ENCODE measurements around the gene ABCC1. TPM values are rescaled to one million over a fixed set of nuclear protein-coding genes. Genes with fewer than 3 reads are reported as not detected.
"Not testable (repeated sequence)": the region's sequence is repeated elsewhere in the genome, so short reads cannot be mapped to it uniquely, and the experiment has no call there.

ABCC1 gene
- total and polyA plus RNA-seq, 3 donors from 2014 or later, result 54.7 to 90.6 (median 88.0) TPM

- H3K36me3 ChIP-seq (ENCODE audit: low read depth, missing control alignments), result no peaks in the 10 kb centered on the region
- 51 to 59% methylated on average over 9 of the region's 9 CpGs for WGBS, 2 donors
- no peak overlapping the region for H3K4me3 ChIP-seq
- intact Hi-C loops (cut with DNase I; ENCODE audit: low total_unique reads), result no loop called here
- H3K27ac ChIP-seq, result no peak overlapping the region
- no peaks in the 10 kb centered on the region for H3K9me3 ChIP-seq
- no peak for DNase-seq
- TF ChIP-seq POLR2A (IDR thresholded peaks at IDR 0.05), result no peak
- H3K27me3 ChIP-seq, result no peaks in the 10 kb centered on the region
- H3K4me1 ChIP-seq, result peaks cover 22% of the 10 kb centered on the region
These were observed 199.3 kb downstream of the ABCC1 start for GRCh38 chr16:16148755-16149154.

- Histone ChIP-seq H3K9me3 (no peaks in the 10 kb centered on the region), H3K27me3 (no peaks in the 10 kb centered on the region), H3K36me3 (ENCODE audit: low read depth, missing control alignments) (no peaks in the 10 kb centered on the region), H3K27ac (peak overlapping the region; percentile 42 to 49), H3K4me1 (peaks cover 22% of the 10 kb centered on the region), H3K4me3 (no peak overlapping the region)
- DNase-seq, result no peak
- TF ChIP-seq CTCF (IDR thresholded peaks at IDR 0.05) (no peak), POLR2A (IDR thresholded peaks at IDR 0.05) (no peak)
- WGBS, 2 donors, result 50 to 60% methylated on average over 9 to 10 of the region's 10 CpGs
- intact Hi-C loops (cut with DNase I; ENCODE audit: low total_unique reads), result no loop called here
These were observed 200.3 kb downstream of the ABCC1 start for GRCh38 chr16:16149710-16150116.

- Histone ChIP-seq H3K4me1 (peaks cover 22% of the 10 kb centered on the region), H3K27me3 (no peaks in the 10 kb centered on the region), H3K36me3 (ENCODE audit: low read depth, missing control alignments) (no peaks in the 10 kb centered on the region), H3K9me3 (no peaks in the 10 kb centered on the region), H3K27ac (peak overlapping the region; percentile 42 to 49), H3K4me3 (no peak overlapping the region)
- peak; percentile 95 for DNase-seq
- TF ChIP-seq CTCF (IDR thresholded peaks at IDR 0.05), result no peak
- TF ChIP-seq POLR2A (IDR thresholded peaks at IDR 0.05), result no peak
- intact Hi-C loops (cut with DNase I; ENCODE audit: low total_unique reads), result no loop called here
- WGBS, 2 donors, result 35% methylated on average over 27 of the region's 28 CpGs; no CpG with 5 or more reads in 1 of the 2 donors
These were observed 200.9 kb downstream of the ABCC1 start for GRCh38 chr16:16150117-16150877.

- H3K36me3 ChIP-seq (ENCODE audit: low read depth, missing control alignments), result no peaks in the 10 kb centered on the region
- intact Hi-C loops (cut with DNase I; ENCODE audit: low total_unique reads), result no loop called here
- H3K9me3 ChIP-seq, result no peaks in the 10 kb centered on the region
- TF ChIP-seq POLR2A (IDR thresholded peaks at IDR 0.05), result no peak
- TF ChIP-seq CTCF (IDR thresholded peaks at IDR 0.05), result no peak
- peaks cover 22% of the 10 kb centered on the region for H3K4me1 ChIP-seq
- DNase-seq, result no peak
- WGBS, 2 donors, result 86 to 92% methylated on average over 4 of the region's 4 CpGs
- H3K27me3 ChIP-seq, result no peaks in the 10 kb centered on the region
- no peak overlapping the region for H3K27ac ChIP-seq
- H3K4me3 ChIP-seq, result no peak overlapping the region
These were observed 201.4 kb downstream of the ABCC1 start for GRCh38 chr16:16150878-16151152.

GRCh38 chr16:16151315-16151714 is 201.9 kb downstream of the ABCC1 start:
- Histone ChIP-seq H3K4me1 (peaks cover 22% of the 10 kb centered on the region), H3K27ac (no peak overlapping the region), H3K9me3 (no peaks in the 10 kb centered on the region), H3K36me3 (ENCODE audit: low read depth, missing control alignments) (no peaks in the 10 kb centered on the region), H3K4me3 (no peak overlapping the region), H3K27me3 (no peaks in the 10 kb centered on the region)
- intact Hi-C loops (cut with DNase I; ENCODE audit: low total_unique reads), result no loop called here
- TF ChIP-seq POLR2A (IDR thresholded peaks at IDR 0.05), result no peak
- TF ChIP-seq CTCF (IDR thresholded peaks at IDR 0.05), result no peak
- whole genome bisulfite sequencing, 2 donors, result 86 to 90% methylated on average over 8 of the region's 8 CpGs
- DNase-seq, result no peak

- H3K9me3 ChIP-seq; H3K27me3 ChIP-seq; H3K36me3 ChIP-seq (ENCODE audit: low read depth, missing control alignments); intact Hi-C loops (cut with DNase I; ENCODE audit: low total_unique reads); DNase-seq; H3K27ac ChIP-seq; H3K4me3 ChIP-seq: not testable (repeated sequence)
- peaks cover 22% of the 10 kb centered on the region for H3K4me1 ChIP-seq
- WGBS, 2 donors, result 92 to 96% methylated on average over 12 of the region's 12 CpGs
These were observed 203.6 kb downstream of the ABCC1 start for GRCh38 chr16:16153000-16153399.
